BLaER1 treated with 17β-estradiol and CSF1 and Interleukin-3, amounts not matched to agents 10 nM and 100 nM (cell line): ENCODE data around the gene ABLIM3.

Experiments used
- H3K27ac ChIP-seq, 11 experiments: shearing (Covaris generic); formaldehyde crosslinking; 2 replicates each; pipeline ENCODE4 v1.8.1; 2022
- H3K27me3 ChIP-seq, 11 experiments: shearing (Covaris generic); formaldehyde crosslinking; 2 replicates each; pipeline ENCODE4 v1.8.1; 2022
- H3K36me3 ChIP-seq, 11 experiments: shearing (Covaris generic); formaldehyde crosslinking; 2 replicates each; pipeline ENCODE4 v1.8.1; 2022
- H3K4me1 ChIP-seq, 10 experiments: shearing (Covaris generic); formaldehyde crosslinking; 2 replicates each; pipeline ENCODE4 v1.8.1; 2022
- H3K4me2 ChIP-seq, 11 experiments: shearing (Covaris generic); formaldehyde crosslinking; 2 replicates each; pipeline ENCODE4 v1.8.1; 2022
- H3K4me3 ChIP-seq, 10 experiments: shearing (Covaris generic); formaldehyde crosslinking; 2 replicates each; pipeline ENCODE4 v1.8.1; 2022
- H3K9ac ChIP-seq, 11 experiments: shearing (Covaris generic); formaldehyde crosslinking; 2 replicates each; pipeline ENCODE4 v1.8.1; 2022
- H3K9me3 ChIP-seq, 11 experiments: shearing (Covaris generic); formaldehyde crosslinking; replicated peaks in 1 of 11; 2 replicates each; pipeline ENCODE4 v1.8.1; 2022
- H4K20me1 ChIP-seq, 11 experiments: shearing (Covaris generic); formaldehyde crosslinking; 2 replicates each; pipeline ENCODE4 v1.8.1; 2022
- Cebpa-rat ChIP-seq, 11 experiments: shearing (Covaris generic); IDR thresholded peaks; 2 replicates each; pipeline ENCODE4 v1.8.1; 2022

Gene ABLIM3

DNA sequence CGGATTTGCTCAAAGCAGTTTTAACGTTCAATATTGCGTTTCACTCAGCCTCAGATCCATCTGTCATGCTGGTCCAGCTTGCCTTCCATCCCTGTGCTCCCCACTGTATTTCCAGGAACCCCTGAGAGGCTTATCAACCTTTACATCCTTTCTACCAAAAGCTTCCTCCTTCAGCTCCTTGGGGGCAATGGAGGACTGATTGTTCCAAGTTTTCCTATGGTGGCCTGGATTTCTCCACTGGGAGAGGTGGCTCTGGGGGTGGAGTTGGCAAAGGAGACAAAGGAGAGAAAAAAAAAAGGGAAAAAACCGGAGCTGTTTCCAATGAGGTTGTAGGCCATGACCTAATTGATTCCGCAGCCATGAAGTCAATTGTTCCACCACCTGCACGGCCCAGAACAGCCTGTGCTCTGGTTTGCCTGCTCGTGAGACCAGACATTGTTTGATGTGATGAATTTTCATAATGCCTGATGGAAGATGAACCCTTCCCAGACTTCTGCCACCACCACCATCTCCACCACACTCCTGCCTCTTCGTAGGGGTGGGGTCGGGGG, 54.1 kb downstream of the ABLIM3 start:
- H3K9me3 ChIP-seq: no peaks in the 10 kb centered on the region
- no peaks in the 10 kb centered on the region for H3K4me1 ChIP-seq
- H3K36me3 ChIP-seq: peaks cover 0 to 13% (median 0%) of the 10 kb centered on the region in 11 experiments; a peak in 2 of 22 replicates
- no peak overlapping the region for H3K4me3 ChIP-seq
- H3K9ac ChIP-seq: no peak overlapping the region
- H3K4me2 ChIP-seq: no peak overlapping the region
- H3K27ac ChIP-seq: no peak overlapping the region
- no peaks in the 10 kb centered on the region for H3K27me3 ChIP-seq
- TF ChIP-seq Cebpa-rat (IDR thresholded peaks at IDR 0.05): no peak
- no peaks in the 10 kb centered on the region for H4K20me1 ChIP-seq

DNA sequence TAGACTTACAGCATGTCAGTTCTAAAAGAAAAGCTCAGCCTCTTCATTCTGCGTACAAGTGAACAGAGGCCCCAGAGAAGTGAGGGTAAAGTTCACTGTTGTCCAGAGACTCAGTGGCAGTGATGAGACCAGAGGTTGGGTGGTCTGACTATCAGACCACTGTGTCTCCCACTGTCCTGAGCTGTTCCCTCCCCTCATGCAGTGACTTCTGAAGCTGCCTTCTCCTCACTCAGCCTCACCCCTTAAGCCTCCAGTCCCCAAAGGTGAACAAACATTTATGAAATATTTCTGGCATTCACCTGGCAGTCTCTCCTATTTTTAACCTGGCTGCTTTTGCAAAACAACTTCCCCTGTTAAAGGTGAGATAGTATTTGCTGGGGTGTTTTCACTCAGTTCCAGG, 54.7 kb downstream of the ABLIM3 start:
- H3K9me3 ChIP-seq: no peaks in the 10 kb centered on the region
- H3K27ac ChIP-seq: no peak overlapping the region
- no peak overlapping the region for H3K9ac ChIP-seq
- H4K20me1 ChIP-seq: no peaks in the 10 kb centered on the region
- no peaks in the 10 kb centered on the region for H3K27me3 ChIP-seq
- H3K4me2 ChIP-seq: no peak overlapping the region
- H3K36me3 ChIP-seq: peaks cover 0 to 14% (median 0%) of the 10 kb centered on the region in 11 experiments; a peak in 2 of 22 replicates
- H3K4me1 ChIP-seq: no peaks in the 10 kb centered on the region
- no peak for TF ChIP-seq Cebpa-rat (IDR thresholded peaks at IDR 0.05)
- H3K4me3 ChIP-seq: no peak overlapping the region

DNA sequence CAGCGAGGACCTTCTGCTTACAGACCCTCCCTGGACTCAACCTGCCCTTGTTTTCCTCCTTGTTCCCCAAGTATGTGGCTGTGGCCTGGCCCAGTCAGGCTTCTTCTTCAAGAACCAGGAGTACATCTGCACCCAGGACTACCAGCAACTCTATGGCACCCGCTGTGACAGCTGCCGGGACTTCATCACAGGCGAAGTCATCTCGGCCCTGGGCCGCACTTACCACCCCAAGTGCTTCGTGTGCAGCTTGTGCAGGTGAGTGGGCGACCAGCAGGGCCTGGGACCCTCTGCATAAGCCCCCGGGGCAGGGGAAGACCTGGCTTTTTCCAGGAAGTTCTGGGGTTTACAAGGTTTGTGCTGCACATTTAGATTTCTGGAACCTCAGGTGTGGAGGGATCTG, 56.9 kb downstream of the ABLIM3 start:
- no peak overlapping the region for H3K9ac ChIP-seq
- H3K4me3 ChIP-seq: no peak overlapping the region
- TF ChIP-seq Cebpa-rat (IDR thresholded peaks at IDR 0.05): no peak
- no peak overlapping the region for H3K27ac ChIP-seq
- peaks cover 0 to 27% (median 0%) of the 10 kb centered on the region in 11 experiments; a peak in 4 of 22 replicates for H3K36me3 ChIP-seq
- H3K4me1 ChIP-seq: no peaks in the 10 kb centered on the region; a peak in 1 of 20 replicates
- no peaks in the 10 kb centered on the region for H4K20me1 ChIP-seq
- no peaks in the 10 kb centered on the region for H3K27me3 ChIP-seq
- H3K4me2 ChIP-seq: no peak overlapping the region
- H3K9me3 ChIP-seq: no peaks in the 10 kb centered on the region

DNA sequence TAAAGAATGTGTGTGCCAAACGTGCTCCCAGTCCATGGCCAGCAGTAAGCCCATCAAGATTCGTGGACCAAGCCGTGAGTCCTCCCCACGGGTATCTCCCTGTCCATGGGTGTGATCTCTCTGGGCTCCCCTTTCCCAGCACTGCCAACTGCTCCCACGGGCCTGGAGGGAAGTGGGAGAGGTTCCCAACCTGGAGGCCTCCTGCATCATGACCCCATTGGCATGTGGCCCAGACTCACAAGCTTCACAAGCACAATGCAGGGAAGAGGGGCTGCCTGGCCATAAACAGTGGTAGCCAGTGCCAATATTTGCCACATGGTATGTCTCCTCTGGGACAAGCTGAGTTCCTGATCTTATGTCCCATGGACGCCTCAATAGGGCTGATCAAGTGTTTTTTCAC, 59.1 kb downstream of the ABLIM3 start:
- Histone ChIP-seq H3K27me3 (no peaks in the 10 kb centered on the region), H3K36me3 (peaks cover 0 to 31% (median 0%) of the 10 kb centered on the region in 11 experiments; a peak in 4 of 22 replicates), H3K9me3 (no peaks in the 10 kb centered on the region), H3K9ac (no peak overlapping the region), H3K4me2 (no peak overlapping the region), H3K4me3 (no peak overlapping the region), H4K20me1 (no peaks in the 10 kb centered on the region), H3K4me1 (peaks cover 0 to 14% (median 3%) of the 10 kb centered on the region in 10 experiments; a peak in 8 of 20 replicates), H3K27ac (no peak overlapping the region)
- no peak for TF ChIP-seq Cebpa-rat (IDR thresholded peaks at IDR 0.05)

DNA sequence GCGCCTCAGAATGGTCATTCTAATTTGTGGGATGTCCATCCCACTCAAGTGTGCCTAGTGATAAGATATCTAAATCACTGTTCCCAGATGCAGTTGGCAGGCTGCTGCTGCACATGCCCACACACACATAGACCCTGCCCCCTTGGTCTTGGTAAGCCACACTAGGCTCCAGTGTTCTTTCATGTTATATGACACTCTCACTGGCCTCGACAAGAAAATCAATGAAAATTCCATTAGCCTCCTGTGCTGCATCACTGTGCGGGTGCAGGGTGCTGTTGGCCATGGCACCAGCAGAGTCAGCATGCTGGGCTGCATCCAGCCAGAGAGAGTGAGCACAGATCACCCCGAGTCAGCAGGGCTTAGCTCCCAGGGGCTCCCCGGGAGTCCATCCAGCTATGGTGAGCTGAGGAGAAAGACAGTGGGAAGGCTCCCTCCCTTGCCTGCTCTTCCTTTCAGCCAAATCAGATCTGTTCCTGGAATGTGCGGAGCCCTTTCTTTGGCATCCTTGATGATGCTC, 59.9 kb downstream of the ABLIM3 start:
- H3K4me2 ChIP-seq: no peak overlapping the region
- H3K4me3 ChIP-seq: no peak overlapping the region
- no peaks in the 10 kb centered on the region for H3K9me3 ChIP-seq
- H3K27me3 ChIP-seq: no peaks in the 10 kb centered on the region
- no peaks in the 10 kb centered on the region for H4K20me1 ChIP-seq
- peaks cover 0 to 14% (median 3%) of the 10 kb centered on the region in 10 experiments; a peak in 8 of 20 replicates for H3K4me1 ChIP-seq
- no peak overlapping the region for H3K9ac ChIP-seq
- H3K27ac ChIP-seq: no peak overlapping the region
- H3K36me3 ChIP-seq: peaks cover 0 to 31% (median 0%) of the 10 kb centered on the region in 11 experiments; a peak in 4 of 22 replicates
- TF ChIP-seq Cebpa-rat (IDR thresholded peaks at IDR 0.05): no peak

DNA sequence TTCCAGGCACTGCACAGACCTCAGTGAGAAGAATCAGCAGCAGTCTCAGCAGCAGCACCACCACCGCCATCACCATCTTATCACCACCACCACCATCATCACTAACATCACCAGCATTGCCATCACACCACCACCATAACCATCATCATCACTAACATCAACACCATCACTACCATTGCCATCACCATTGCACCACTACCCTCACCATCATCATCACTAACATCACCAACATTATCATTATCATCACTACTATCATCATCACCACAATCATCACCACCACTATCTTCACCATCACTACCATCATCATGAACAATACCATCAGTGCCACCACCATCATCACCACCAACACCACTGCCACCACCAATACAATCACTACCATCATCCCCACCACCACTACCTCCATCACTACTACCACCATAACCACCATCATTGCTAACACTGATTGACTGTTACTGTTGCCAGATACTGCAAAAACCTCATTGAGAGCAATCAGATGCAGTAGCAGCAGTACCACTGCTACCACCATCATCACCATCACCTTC, 61.7 kb downstream of the ABLIM3 start:
- 0 out of 22 replicates have a peak overlapping the region, but pooled peaks of 1 of the 11 experiments have one; percentile 58 for H3K4me2 ChIP-seq
- peaks cover 0 to 31% (median 0%) of the 10 kb centered on the region in 11 experiments; a peak in 4 of 22 replicates for H3K36me3 ChIP-seq
- no peak for TF ChIP-seq Cebpa-rat (IDR thresholded peaks at IDR 0.05)
- H3K27ac ChIP-seq: no peak overlapping the region
- H3K9me3 ChIP-seq: no peaks in the 10 kb centered on the region
- H4K20me1 ChIP-seq: no peaks in the 10 kb centered on the region
- H3K4me1 ChIP-seq: peaks cover 0 to 14% (median 3%) of the 10 kb centered on the region in 10 experiments; a peak in 8 of 20 replicates
- H3K27me3 ChIP-seq: no peaks in the 10 kb centered on the region
- no peak overlapping the region for H3K9ac ChIP-seq
- no peak overlapping the region for H3K4me3 ChIP-seq

DNA sequence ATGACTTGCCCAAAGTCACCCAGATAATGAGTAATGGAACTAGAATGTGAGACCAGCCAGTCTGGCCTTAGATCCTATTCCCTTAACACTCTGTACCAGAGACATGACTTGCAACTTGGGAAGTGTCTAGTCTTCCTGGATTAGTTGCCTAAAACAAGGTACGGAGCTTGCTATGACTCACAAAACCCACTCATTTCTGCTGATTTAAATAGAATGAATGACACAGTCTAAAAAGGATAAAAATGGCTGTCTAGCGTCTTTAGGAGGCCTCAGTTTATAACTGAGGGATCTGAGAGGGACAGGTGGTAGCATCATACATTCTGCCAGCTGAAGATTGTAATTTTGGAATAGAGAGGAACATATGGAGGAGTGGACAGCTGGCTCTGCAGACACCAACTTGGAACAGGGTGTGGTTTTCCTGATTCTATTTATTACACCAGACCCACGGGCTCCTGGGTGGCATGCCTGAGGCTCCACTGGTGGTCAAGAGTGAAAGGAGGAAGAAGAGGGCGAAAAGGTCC, 62.7 kb downstream of the ABLIM3 start:
- H3K9me3 ChIP-seq: no peaks in the 10 kb centered on the region
- H3K27ac ChIP-seq: no peak overlapping the region
- no peak for TF ChIP-seq Cebpa-rat (IDR thresholded peaks at IDR 0.05)
- H3K27me3 ChIP-seq: no peaks in the 10 kb centered on the region
- H3K36me3 ChIP-seq: peaks cover 0 to 25% (median 0%) of the 10 kb centered on the region in 11 experiments; a peak in 4 of 22 replicates
- no peak overlapping the region for H3K4me3 ChIP-seq
- H3K4me2 ChIP-seq: peak overlapping the region in 5 of 11 experiments; percentile 11 to 67 (median 48); a peak in 7 of 22 replicates
- H4K20me1 ChIP-seq: no peaks in the 10 kb centered on the region
- no peak overlapping the region for H3K9ac ChIP-seq
- H3K4me1 ChIP-seq: peaks cover 0 to 14% (median 3%) of the 10 kb centered on the region in 10 experiments; a peak in 8 of 20 replicates

DNA sequence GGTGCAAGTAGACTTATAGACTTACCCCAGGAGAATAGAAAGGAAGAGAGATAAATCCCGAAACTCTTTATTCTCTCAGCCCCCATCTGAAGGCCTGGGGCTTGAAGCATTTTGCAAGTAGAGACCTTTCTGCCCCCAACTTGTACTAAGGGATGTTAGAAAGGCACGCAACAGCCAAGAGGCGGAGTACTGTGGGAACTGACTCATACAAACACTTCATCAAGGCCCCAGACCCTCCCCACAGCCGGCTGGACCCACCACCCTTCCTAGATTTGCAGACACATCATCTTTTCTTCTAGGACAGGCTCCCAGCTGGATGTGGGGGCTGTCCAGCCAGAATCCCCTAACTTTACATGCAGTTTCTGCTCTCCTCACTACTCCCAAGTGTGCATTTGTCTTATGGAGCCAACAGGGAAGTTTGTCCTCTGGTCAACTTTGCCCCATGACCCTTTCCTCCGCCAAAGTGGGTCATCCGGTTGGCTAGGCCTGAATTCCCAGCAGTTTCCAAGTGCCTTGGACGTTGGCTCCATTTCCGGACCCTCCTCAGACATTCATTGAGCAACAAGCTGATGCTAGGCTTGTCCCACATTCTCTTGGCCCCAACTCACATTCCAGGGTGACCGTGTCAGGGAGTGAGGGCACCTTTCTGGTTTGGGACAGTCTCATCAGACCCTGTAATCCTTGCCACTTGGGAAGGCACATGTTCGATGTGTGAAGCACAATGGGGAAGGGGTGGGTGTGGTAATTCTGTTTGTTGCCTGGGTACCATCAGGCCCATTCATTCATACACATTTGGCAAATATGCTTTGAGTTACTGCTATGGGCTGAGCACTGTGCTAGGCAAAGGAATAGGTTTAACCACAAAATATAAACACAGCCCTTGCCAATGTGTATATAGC, 64.6 kb downstream of the ABLIM3 start:
- H3K36me3 ChIP-seq: peaks cover 0 to 17% (median 0%) of the 10 kb centered on the region in 11 experiments; a peak in 4 of 22 replicates
- no peaks in the 10 kb centered on the region for H3K27me3 ChIP-seq
- TF ChIP-seq Cebpa-rat (IDR thresholded peaks at IDR 0.05): no peak
- H4K20me1 ChIP-seq: no peaks in the 10 kb centered on the region
- no peak overlapping the region for H3K4me2 ChIP-seq
- H3K4me3 ChIP-seq: no peak overlapping the region
- no peak overlapping the region for H3K27ac ChIP-seq
- no peak overlapping the region for H3K9ac ChIP-seq
- H3K4me1 ChIP-seq: peaks cover 0 to 14% (median 3%) of the 10 kb centered on the region in 10 experiments; a peak in 8 of 20 replicates
- no peaks in the 10 kb centered on the region for H3K9me3 ChIP-seq
